ENCODE measurements around the gene HOXA4.

HOXA4 gene

GRCh38 chr7:27115221-27116026 is 15.1 kb downstream of the HOXA4 start:
- DNase-seq = no peak

DNA sequence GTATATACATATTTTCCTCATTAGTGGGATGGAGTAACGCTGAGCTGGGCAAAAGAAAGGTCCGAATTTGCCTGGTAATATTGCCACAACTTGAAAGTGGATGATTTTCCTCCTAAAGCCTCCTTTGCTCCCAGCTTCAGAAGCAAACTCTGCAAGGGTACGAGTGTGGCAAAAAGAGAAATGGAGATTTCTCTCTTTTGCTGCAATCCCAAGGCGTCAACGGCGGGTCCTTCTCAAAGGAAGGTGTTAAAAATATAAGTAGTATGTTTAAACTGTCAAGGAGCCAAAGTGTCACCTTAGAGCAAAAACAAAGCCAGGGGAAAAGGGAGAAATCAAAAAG is 15.7 kb downstream of the HOXA4 start:
- no peak for DNase-seq

DNA sequence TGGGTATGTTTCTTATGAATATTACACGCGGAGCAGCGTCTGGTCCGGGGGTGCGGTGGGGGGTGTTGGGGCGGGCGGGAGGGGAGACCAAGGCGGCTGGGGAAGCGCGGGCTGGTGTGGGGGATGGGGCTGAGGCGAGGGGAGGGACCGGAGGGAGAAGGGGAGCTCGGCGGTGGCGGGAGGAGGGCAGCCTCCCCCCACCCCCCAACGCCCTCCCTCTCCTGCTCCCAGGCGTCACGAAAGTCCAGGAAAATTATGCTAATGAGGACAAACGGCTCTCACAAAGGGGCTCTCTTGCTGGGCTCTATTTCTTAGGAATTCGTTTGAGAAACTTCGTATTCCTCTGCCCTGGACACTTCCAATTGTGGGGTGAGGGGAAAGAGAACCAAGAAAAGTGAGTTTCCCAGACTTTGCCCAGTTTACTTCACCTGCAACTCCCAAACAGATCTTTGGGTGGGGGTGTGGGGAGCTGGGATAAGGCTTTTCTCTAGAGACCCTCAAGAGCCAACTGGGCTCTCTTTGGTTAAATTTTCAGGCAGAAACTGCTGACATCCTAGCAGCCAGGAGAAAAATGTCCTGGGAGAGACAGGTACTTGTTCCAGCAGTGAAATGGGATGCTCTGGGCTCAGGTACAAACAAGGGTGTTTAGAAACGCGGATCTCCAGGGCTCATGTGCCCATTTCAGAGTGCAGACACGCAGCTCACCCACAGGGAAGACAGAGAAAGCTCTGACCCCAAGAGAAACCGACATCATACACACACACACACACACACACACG is 16.4 kb downstream of the HOXA4 start:
- DNase-seq = no peak

DNA sequence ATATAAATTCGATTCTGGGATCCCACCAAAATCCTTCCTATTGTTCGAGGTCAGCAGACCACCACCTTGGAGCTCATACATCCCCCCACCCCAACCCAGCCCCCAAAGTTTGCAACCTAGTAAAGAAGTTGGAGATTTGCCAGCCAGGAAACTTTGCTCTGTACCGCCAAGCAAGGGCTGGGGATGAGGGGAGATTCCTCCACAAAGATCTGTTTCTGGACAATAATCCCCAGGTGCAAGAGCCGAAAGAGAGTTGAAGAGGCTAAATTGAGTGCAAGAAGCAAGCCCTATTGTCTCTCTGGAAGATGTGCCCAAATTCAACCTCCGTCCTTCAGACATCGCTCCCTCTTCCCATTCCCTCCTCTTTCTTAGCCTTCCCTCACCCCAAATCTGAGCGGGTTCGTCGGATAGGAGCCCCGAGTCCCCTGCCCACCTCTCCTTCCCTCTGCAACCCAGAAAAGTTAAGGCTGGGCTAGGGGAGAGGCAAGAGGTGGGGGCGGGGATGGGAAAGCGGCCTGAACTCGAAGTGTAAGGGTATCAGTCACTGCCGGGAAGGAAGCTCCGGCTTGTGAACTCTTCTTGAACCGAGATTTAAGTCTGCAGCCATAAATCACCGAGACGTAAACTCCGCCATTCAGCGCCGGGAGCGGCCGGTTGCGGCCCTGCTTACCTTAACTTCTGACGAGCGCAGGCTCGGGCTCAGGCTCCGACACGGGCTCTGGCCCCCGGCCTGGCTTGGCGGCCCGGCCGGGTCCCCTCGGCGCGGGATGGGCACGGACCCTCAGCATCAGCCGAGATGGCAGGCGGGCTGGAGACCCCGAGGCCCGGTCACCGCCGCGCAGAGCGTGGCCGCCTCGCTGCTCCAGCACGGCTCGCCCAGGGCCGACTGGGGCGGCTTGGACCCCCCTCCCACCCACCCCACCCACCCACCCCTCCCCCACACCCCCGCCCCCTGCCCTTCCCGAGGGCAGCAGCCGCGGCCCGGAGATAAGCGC is 17.3 kb downstream of the HOXA4 start:
- no peak for DNase-seq

DNA sequence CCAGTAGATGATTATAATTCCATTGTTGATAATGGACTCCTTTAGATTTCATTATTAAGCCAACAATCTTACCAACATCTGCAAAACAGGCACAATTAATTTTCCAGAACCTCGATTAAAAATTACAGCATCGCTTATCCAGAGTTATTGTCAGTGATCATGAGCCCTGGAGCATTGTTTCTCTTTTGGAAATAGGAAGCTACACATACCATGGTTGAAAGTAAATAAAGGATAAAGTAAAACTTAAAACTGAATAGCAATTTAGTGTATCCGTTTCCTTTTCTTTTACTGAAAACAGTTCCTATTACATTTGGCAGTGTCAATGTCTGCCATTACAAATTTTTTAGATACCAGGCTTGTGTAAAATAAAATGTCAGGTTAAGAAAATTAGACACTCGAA is 18.2 kb downstream of the HOXA4 start:
- no peak for DNase-seq

DNA sequence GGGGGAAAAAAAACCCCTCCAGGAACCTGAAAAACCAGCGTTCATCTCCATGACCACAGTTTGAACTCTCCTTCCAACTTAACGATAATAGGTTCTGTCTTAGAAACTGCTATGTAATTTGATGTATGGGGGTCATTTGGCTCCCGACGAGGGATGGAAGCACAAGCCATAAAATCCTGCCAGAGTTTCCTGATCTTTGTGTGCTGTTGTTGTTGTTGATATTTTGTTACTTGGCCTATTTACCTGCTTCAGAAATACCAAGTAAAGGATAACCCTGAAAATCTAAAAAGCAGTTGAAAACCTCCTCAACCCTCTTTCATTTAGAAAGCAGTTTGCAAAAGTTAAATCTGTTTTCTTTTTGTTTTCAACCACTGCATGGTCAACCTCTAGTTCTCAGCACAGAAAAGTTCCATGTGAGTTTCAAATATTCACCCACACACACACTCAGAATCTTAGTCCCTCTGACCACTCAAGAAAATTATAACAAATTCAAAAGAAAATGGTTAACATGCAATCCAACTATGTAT is 18.7 kb downstream of the HOXA4 start:
- DNase-seq = no peak

DNA sequence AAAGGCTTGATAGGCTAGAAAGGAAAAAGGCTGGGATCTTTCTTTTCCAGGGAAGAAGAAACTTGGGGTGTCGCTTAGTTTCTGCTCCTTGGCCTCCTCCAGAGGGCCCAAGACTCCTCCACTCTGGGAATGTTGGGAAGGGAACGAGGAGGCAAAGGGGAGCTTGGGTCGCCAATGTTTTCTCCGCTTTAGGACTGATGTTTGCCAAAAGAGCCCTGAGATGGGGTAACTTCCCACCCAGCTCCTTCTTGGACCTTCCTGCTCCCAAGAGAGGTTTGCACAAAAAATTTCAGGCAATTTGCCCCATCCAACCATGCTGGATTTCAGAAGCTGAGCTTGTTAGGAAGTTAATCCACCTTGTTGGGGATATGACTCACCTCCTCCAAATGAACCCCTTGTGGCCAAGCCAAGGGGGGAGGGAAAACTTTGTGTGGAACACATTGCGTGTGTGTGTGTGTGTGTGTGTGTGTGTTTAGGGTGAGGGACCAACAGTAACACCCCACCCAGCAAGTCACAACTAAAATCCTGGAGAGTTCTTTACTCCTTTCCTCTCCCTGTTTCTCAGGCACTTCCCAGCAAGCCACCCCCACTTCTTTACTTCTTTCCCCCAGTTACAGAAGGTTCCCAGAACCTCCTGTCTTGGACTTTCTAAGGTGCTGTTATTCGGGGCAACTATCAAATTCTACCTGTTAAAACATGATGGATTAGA is 19.4 kb downstream of the HOXA4 start:
- DNase-seq = no peak

- no peak for DNase-seq
These were observed 20.1 kb downstream of the HOXA4 start for GRCh38 chr7:27110186-27111031.

- DNase-seq = no peak
These were observed 20.9 kb downstream of the HOXA4 start for GRCh38 chr7:27109466-27110185.

DNA sequence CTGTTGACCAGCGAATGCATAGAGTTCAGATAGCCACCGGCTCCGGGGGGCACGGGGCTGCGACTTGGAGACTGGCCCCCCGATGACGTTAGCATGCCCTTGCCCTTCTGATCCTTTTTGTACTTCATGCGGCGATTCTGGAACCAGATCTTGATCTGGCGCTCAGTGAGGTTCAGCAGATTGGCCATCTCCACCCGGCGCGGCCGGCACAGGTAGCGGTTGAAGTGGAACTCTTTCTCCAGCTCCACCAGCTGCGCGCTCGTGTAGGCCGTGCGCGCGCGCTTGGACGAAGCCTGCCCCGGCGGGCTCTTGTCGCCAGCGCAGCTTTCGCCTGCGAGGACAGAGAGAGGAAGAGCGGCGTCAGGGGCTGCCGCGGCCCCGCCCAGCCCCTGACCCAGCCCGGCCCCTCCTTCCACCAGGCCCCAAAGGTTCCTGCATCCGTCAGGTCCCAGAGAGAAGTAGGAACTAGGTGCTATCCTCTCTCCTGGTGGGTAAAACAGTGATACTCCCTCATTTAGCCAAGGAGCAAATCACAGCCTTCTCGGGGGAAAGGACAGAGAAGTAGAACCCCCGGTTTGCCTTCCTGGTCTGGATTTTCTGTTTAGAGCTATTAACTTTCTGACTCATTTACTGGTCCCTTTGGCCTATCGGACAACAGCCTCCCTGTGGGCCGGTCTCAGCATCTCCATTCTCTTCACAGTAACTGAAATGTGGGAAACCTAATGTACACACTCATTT is 22.0 kb downstream of the HOXA4 start:
- no peak for DNase-seq

GRCh38 chr7:27107391-27108381 is 22.9 kb downstream of the HOXA4 start:
- DNase-seq = no peak

GRCh38 chr7:27106901-27107240 is 23.7 kb downstream of the HOXA4 start:
- DNase-seq = no peak

GRCh38 chr7:27106181-27106900 is 24.2 kb downstream of the HOXA4 start:
- no peak for DNase-seq

GRCh38 chr7:27105301-27106031 is 25.1 kb downstream of the HOXA4 start:
- DNase-seq = no peak

DNA sequence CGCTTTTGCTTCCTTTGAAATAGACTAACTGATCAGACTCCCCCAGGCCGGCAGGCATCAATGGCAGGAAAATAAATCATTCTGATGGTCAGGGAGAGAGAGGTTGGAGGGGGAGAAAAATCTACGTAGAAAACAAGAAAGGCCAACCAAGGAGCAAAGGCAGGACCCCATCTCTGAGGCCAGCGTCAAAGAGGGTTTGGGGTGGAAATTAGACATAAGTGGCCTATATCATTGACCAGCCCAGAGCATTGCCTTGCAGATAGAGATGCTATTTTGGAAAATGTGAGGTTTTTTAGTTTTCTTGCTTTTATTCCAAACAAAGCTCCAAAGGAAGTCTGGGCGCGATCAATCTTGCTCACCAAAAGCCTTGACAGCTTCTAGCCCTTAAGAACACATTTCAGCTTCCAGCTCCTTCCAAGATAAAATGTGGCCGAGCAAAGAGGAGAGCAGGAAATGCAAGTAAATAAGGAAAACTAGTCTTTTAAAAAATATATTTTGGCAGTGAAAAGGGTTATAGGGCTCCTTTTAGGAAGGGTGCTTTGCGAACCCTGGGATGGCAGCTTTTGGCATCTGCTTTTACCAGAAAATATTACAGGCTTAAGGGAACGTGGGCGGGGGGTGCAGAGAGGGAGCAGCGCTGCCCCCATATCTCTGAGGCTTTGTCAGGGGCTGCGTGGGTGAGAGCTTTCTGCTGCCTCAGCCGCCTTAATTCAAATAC is 26.1 kb downstream of the HOXA4 start:
- DNase-seq = no peak

DNA sequence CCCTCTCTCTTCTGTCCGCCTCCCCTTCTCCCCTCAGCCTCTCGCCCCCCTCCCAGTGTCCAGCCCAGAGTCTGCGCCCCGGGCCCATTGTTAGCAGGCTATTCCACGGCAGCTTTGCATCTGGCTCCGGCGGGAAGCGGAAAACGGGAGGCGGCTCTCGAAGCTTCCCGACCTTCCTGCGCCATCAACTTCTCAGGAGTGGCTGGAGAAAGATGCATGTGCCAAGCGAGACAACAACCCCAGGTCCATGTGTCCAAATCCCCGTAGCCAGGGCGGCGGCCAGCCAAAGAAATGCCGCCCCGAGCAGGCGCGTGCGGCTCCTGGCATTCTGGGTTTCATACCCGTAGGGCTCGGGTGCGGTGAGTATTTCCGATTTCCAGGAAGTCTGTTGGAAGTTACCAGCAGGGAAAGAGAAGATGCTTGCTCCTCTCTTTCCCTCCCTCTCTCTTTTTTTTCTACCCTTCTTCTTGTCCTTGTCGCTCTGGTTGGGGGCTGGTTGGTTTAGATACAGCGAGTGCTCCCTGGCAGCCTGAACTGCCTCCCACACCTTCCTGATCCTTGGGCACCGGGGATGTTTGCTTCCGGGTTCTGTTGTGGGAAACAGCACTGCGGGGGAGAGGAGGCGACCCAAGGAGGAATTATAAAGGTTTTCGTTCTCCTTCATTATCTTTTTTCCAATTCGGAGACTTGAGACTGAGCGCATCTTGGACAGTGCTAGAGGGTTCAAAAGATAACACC is 26.9 kb downstream of the HOXA4 start:
- no peak for DNase-seq

Measured in midbrain (tissue), 1 donor.